ENCODE results near the gene GNA15. TPM values are rescaled to one million over a fixed set of nuclear protein-coding genes. Genes with fewer than 3 reads are reported as not detected.

Gene GNA15
- total and polyA plus RNA-seq, 12 donors, result 0.61 to 16.3 (median 6.8) TPM

GRCh38 chr19:3119071-3119595 is 16.7 kb upstream of the GNA15 start:
- WGBS, 4 donors, result 92 to 95% (median 94%) methylated on average over 17 to 23 of the region's 23 CpGs
- H3K4me1 ChIP-seq (replicated peaks in 1 of 2), result peaks cover 0 to 8% of the 10 kb centered on the region in 2 donors
- TF ChIP-seq POLR2A (IDR thresholded peaks at IDR 0.05) (no peak), CTCF (IDR thresholded peaks at IDR 0.05) (no peak)
- no peak overlapping the region for H3K27ac ChIP-seq
- no peaks in the 10 kb centered on the region for H3K9me3 ChIP-seq (replicated peaks in 1 of 3)
- H3K27me3 ChIP-seq, result no peaks in the 10 kb centered on the region
- peaks cover 0 to 45% of the 10 kb centered on the region in 2 donors for H3K36me3 ChIP-seq (replicated peaks in 1 of 2)
- intact Hi-C loops (cut with DNase I), result no loop called here
- no peak for DNase-seq
- H3K4me3 ChIP-seq, result no peak overlapping the region

GRCh38 chr19:3119693-3120380 is 16.0 kb upstream of the GNA15 start:
- 85 to 90% (median 87%) methylated on average over 3 to 26 of the region's 26 CpGs for WGBS, 4 donors
- no peak for DNase-seq
- no peaks in the 10 kb centered on the region for H3K27me3 ChIP-seq
- no peak overlapping the region for H3K27ac ChIP-seq
- H3K4me1 ChIP-seq (replicated peaks in 1 of 2), result peaks cover 0 to 8% of the 10 kb centered on the region in 2 donors
- intact Hi-C loops (cut with DNase I), result loop anchor here in 1 of 2 donors (10.0 kb wide), 1 partner anchor 45 kb away; no protein-coding TSS in a partner anchor
- no peak for TF ChIP-seq CTCF (IDR thresholded peaks at IDR 0.05)
- no peak for TF ChIP-seq POLR2A (IDR thresholded peaks at IDR 0.05)
- no peaks in the 10 kb centered on the region for H3K9me3 ChIP-seq (replicated peaks in 1 of 3)
- peaks cover 0 to 41% of the 10 kb centered on the region in 2 donors for H3K36me3 ChIP-seq (replicated peaks in 1 of 2)
- no peak overlapping the region for H3K4me3 ChIP-seq

DNA sequence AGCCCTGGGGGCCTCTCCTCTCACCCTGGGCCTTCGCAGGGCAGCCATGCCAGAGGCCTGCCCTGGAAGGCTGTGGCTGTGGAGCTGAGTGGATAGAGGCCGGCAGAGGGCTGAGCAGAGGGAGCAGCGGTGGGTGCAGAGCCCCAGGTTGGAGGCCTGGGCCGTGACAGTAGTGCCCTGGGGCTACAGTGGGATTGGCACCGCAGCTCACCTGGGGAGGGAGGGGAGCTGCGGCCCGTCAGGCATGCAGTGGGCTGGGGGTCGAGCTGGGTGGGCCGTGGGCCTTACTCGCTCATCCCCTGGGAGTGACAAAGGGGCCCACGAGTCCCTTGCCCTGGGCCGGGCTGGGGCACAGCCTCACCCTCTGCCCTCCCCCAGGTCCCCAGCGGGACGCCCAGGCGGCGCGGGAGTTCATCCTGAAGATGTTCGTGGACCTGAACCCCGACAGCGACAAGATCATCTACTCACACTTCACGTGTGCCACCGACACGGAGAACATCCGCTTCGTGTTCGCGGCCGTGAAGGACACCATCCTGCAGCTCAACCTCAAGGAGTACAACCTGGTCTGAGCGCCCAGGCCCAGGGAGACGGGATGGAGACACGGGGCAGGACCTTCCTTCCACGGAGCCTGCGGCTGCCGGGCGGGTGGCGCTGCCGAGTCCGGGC is 15.1 kb upstream of the GNA15 start:
- no peak overlapping the region for H3K4me3 ChIP-seq
- H3K36me3 ChIP-seq (replicated peaks in 1 of 2), result peaks cover 0 to 39% of the 10 kb centered on the region in 2 donors
- intact Hi-C loops (cut with DNase I), result loop anchor here in 1 of 2 donors (10.0 kb wide), 1 partner anchor 46 kb away; no protein-coding TSS in a partner anchor
- 88 to 95% (median 94%) methylated on average over 16 to 38 of the region's 38 CpGs for WGBS, 4 donors
- no peaks in the 10 kb centered on the region for H3K27me3 ChIP-seq
- H3K4me1 ChIP-seq (replicated peaks in 1 of 2), result peaks cover 0 to 8% of the 10 kb centered on the region in 2 donors
- H3K9me3 ChIP-seq (replicated peaks in 1 of 3), result no peaks in the 10 kb centered on the region
- peak in 1 of 7 donors; percentile 19 for DNase-seq
- H3K27ac ChIP-seq, result no peak overlapping the region
- no peak for TF ChIP-seq CTCF (IDR thresholded peaks at IDR 0.05)
- no peak for TF ChIP-seq POLR2A (IDR thresholded peaks at IDR 0.05)

GRCh38 chr19:3121396-3121795 is 14.4 kb upstream of the GNA15 start:
- Histone ChIP-seq H3K4me1 (replicated peaks in 1 of 2) (peaks cover 0 to 8% of the 10 kb centered on the region in 2 donors), H3K9me3 (replicated peaks in 1 of 3) (no peaks in the 10 kb centered on the region), H3K4me3 (no peak overlapping the region), H3K36me3 (replicated peaks in 1 of 2) (peaks cover 0 to 39% of the 10 kb centered on the region in 2 donors), H3K27me3 (no peaks in the 10 kb centered on the region), H3K27ac (no peak overlapping the region)
- DNase-seq, result no peak
- intact Hi-C loops (cut with DNase I), result loop anchor here in 1 of 2 donors (10.0 kb wide), 1 partner anchor 47 kb away; no protein-coding TSS in a partner anchor
- 86 to 90% (median 87%) methylated on average over 22 of the region's 22 CpGs for WGBS, 4 donors
- no peak for TF ChIP-seq CTCF (IDR thresholded peaks at IDR 0.05)
- no peak for TF ChIP-seq POLR2A (IDR thresholded peaks at IDR 0.05)

Measured in adrenal gland (tissue), 12 donors.